ENCODE data around the gene FBXO27.

- TF ChIP-seq EZH2 (IDR thresholded peaks at IDR 0.05; ENCODE audit: borderline replicate concordance, low read depth, low read length, poor library complexity, severe bottlenecking) (no peak), CTCF (conservative IDR thresholded peaks at IDR 0.05; ENCODE audit: low read depth, low read length) (no peak)
Observed at GRCh38 chr19:39024875-39025641, 7.3 kb downstream of the FBXO27 start.
